NOMO-1 (cell line): ENCODE results near the gene ZDHHC12.

Experiments
- DNase-seq, 2 experiments: peaks; one replicate each; lab custom pipeline; 2025; ENCODE audit not compliant: unreplicated experiment in 2 of 2; lab: John Stamatoyannopoulos, UW

The ZDHHC12 gene

GRCh38 chr9:128689293-128689774 lies 34.6 kb downstream of the ZDHHC12 start:
- peak; percentile 41 to 62 for DNase-seq

- DNase-seq, result peak; percentile 90 to 96
These were observed 35.2 kb downstream of the ZDHHC12 start, which contains the start of gene SET for GRCh38 chr9:128688501-128689292. Gene SET (plus strand): TSS chr9:128689222. CDS start chr9:128689583, 361 bp downstream.

GRCh38 chr9:128687453-128687852 lies 36.5 kb downstream of the ZDHHC12 start:
- no peak for DNase-seq

GRCh38 chr9:128685636-128686489 lies 38.1 kb downstream of the ZDHHC12 start:
- peak; percentile 33 to 35 for DNase-seq

GRCh38 chr9:128684325-128685199 lies 39.4 kb downstream of the ZDHHC12 start:
- peak; percentile 81 to 82 for DNase-seq

GRCh38 chr9:128684065-128684324 lies 39.9 kb downstream of the ZDHHC12 start:
- DNase-seq, result no peak

GRCh38 chr9:128683340-128684064 lies 40.4 kb downstream of the ZDHHC12 start:
- peak; percentile 28 to 56 for DNase-seq

GRCh38 chr9:128677794-128678193 lies 46.1 kb downstream of the ZDHHC12 start:
- DNase-seq, result no peak

GRCh38 chr9:128675382-128675781 lies 48.5 kb downstream of the ZDHHC12 start:
- DNase-seq, result no peak
